Stimulated activated CD8-positive, alpha-beta memory T cell treated with anti-CD3 and anti-CD28 coated beads, Interleukin-12 subunit alpha, Interleukin-12 subunit beta, amount 100 ng/mL, for 4 hours (primary cell): ENCODE results near the gene CCDC87.
A peak's percentile ranks its signal among the peaks of the same experiment; 100 is the strongest.

Experiments
- DNase-seq: peaks from one replicate; pipeline ENCODE4 v3.0.0-alpha.2; 2020; ENCODE audit warnings: low read depth

Gene CCDC87

GRCh38 chr11:66579017-66579606 is 13.8 kb downstream of the CCDC87 start:
- peak; percentile 54 for DNase-seq

- no peak for DNase-seq
Observed at GRCh38 chr11:66570850-66571180, 22.0 kb downstream of the CCDC87 start.

GRCh38 chr11:66570079-66570849 is 22.6 kb downstream of the CCDC87 start:
- no peak for DNase-seq

GRCh38 chr11:66569076-66569475 is 23.8 kb downstream of the CCDC87 start:
- no peak for DNase-seq

GRCh38 chr11:66568124-66568916 is 24.5 kb downstream of the CCDC87 start, which contains the start of gene CTSF:
Gene CTSF, minus strand, starts transcription at chr11:66568606. Its CDS starts 120 bp downstream, at chr11:66568486.
- DNase-seq, result peak; percentile 53

GRCh38 chr11:66567787-66568123 is 25.1 kb downstream of the CCDC87 start:
- no peak for DNase-seq

GRCh38 chr11:66566221-66566620 is 26.6 kb downstream of the CCDC87 start:
- no peak for DNase-seq

- DNase-seq, result no peak
Observed at GRCh38 chr11:66564984-66565383, 27.9 kb downstream of the CCDC87 start.

GRCh38 chr11:66564538-66564937 is 28.3 kb downstream of the CCDC87 start:
- no peak for DNase-seq

- DNase-seq, result no peak
Observed at GRCh38 chr11:66563832-66564231, 29.0 kb downstream of the CCDC87 start.

- no peak for DNase-seq
Observed at GRCh38 chr11:66562907-66563583, 29.8 kb downstream of the CCDC87 start.

GRCh38 chr11:66562275-66562674 is 30.6 kb downstream of the CCDC87 start:
- DNase-seq, result no peak

GRCh38 chr11:66561975-66562248 is 31.0 kb downstream of the CCDC87 start:
- no peak for DNase-seq

GRCh38 chr11:66561178-66561974 is 31.5 kb downstream of the CCDC87 start:
- no peak for DNase-seq

- no peak for DNase-seq
Observed at GRCh38 chr11:66559866-66560676, 32.8 kb downstream of the CCDC87 start.

GRCh38 chr11:66559142-66559865 is 33.6 kb downstream of the CCDC87 start:
- DNase-seq, result no peak

- no peak for DNase-seq
Observed at GRCh38 chr11:66557733-66558326, 35.0 kb downstream of the CCDC87 start.

GRCh38 chr11:66556086-66556485 is 36.8 kb downstream of the CCDC87 start:
- DNase-seq, result no peak

GRCh38 chr11:66555416-66555815 is 37.4 kb downstream of the CCDC87 start:
- DNase-seq, result no peak

- DNase-seq, result no peak
Observed at GRCh38 chr11:66554602-66555001, 38.3 kb downstream of the CCDC87 start.
